Lower leg skin (tissue), 4 donors: ENCODE measurements around the gene EPHB2. TPM values are rescaled to one million over a fixed set of nuclear protein-coding genes. Genes with fewer than 3 reads are reported as not detected.

Experiments
- DNase-seq, 2 donors: peaks; one replicate each; pipeline ENCODE4 v3.0.0-alpha.2; 2019; ENCODE audit warnings: low spot score in 2 of 2
- H3K4me3 ChIP-seq: fragments of 200-600 bp; sonication (generic); 2 replicates; pipeline ENCODE4 v1.5.1; 2017; ENCODE audit warnings: mild to moderate bottlenecking, low read depth; ENCODE audit not compliant: poor library complexity, severe bottlenecking
- POLR2A ChIP-seq, 2 donors: fragments of 450-650 bp; IDR thresholded peaks; one replicate each; pipeline ENCODE4 v1.6.1; 2016 to 2017; ENCODE audit warnings: antibody characterized with exemption in 2 of 2, mild to moderate bottlenecking in 1 of 2, moderate library complexity in 1 of 2
- WGBS, 2 donors: methylation state at CpG; one replicate each; pipeline ENCODE4 v1.1.5; 2018; 5-methylcytosine and 5-hydroxymethylcytosine counted together
- intact Hi-C: fragments of 100-400 bp; cut with DNase I; formaldehyde crosslinking; loops from one replicate; pipeline ENCODE4 v1.15.0; 2023; ENCODE audit warnings: low total_unique reads
- total RNA-seq, 4 donors: library from RNA; depleted of rRNA; stranded (reverse); fragments of >200 nt; gene quantifications; one replicate each; pipeline ENCODE4 v1.1.0, GENCODE V29; 2016
- TF ChIP-seq, protein P1 (sequence below), 3 donors: fragments of 450-650 bp; IDR thresholded peaks; one replicate each; pipeline ENCODE4 v1.5.1; 2016; ENCODE audit warnings: antibody characterized with exemption in 3 of 3, mild to moderate bottlenecking in 3 of 3, moderate library complexity in 2 of 3

Gene EPHB2
- total RNA-seq, 4 donors from 2014 or later: 0.57 to 3.1 (median 1.7) TPM

DNA sequence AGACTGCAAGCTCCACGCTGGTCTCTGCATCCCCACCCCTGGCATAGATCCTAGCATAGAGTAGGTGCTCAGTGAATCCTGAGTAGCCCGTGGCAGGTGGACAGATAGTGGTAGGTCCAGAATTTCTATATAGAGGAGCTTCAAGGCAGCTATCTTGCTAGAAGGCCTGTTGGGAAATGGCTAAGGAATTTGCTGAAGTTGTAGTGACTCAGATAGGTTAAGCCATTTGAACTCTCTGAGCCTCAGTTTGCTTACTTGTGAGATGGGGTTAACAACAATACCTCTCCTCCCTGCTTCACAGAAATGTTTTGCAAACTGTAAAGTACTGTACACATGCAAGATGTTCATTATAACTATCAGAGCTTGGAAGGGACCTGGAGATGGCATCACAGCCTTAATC, 23.4 kb upstream of the EPHB2 start:
- TF ChIP-seq, protein P1, sequence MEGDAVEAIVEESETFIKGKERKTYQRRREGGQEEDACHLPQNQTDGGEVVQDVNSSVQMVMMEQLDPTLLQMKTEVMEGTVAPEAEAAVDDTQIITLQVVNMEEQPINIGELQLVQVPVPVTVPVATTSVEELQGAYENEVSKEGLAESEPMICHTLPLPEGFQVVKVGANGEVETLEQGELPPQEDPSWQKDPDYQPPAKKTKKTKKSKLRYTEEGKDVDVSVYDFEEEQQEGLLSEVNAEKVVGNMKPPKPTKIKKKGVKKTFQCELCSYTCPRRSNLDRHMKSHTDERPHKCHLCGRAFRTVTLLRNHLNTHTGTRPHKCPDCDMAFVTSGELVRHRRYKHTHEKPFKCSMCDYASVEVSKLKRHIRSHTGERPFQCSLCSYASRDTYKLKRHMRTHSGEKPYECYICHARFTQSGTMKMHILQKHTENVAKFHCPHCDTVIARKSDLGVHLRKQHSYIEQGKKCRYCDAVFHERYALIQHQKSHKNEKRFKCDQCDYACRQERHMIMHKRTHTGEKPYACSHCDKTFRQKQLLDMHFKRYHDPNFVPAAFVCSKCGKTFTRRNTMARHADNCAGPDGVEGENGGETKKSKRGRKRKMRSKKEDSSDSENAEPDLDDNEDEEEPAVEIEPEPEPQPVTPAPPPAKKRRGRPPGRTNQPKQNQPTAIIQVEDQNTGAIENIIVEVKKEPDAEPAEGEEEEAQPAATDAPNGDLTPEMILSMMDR (IDR thresholded peaks at IDR 0.05): no peak
- TF ChIP-seq POLR2A (IDR thresholded peaks at IDR 0.05): no peak
- no peak for DNase-seq
- WGBS, 2 donors: 85 to 100% methylated on average over 2 of the region's 2 CpGs
- H3K4me3 ChIP-seq: no peak overlapping the region
- intact Hi-C loops: no loop called here

DNA sequence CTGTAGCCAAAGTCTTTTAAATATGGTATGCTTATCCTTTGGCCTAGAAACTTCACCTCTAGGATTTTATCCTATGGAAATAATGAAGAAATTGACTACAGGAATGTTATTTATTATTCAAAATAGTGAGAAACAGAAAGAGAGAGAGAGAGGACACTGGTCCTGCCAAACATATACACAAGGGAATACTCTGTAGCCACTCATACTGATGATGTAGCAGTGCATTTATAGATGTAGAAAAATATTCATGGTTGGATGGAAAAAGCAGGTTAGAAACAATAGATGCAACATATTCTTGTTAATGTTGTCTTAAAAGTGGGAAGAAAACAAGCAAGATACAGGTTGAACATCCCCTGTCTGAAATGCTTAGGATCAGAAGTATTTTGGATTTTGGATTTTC, 22.2 kb upstream of the EPHB2 start:
- no peak overlapping the region for H3K4me3 ChIP-seq
- TF ChIP-seq POLR2A (IDR thresholded peaks at IDR 0.05): no peak
- TF ChIP-seq, protein P1 (IDR thresholded peaks at IDR 0.05): no peak
- no peak for DNase-seq
- intact Hi-C loops: no loop called here

DNA sequence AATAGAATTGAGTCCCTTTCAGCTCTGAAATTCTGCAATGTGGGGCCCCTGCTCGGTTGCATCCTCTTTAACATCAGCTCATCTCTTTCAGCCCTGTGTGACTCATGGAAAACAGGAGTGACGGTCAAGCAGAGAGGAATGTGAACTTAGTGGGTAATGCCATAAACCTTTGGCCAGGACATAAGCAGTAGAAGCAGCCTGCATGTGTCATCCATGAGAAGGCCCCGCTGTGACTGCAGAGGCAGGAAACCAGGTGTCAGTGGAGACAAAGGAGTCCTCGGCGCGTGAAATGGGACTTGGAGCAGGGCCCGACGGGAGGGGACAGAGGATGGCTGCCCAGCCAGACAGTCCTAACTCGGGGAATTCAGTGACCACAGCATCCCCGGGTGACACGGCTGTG, 21.1 kb upstream of the EPHB2 start:
- no peak for TF ChIP-seq POLR2A (IDR thresholded peaks at IDR 0.05)
- TF ChIP-seq, protein P1 (IDR thresholded peaks at IDR 0.05): no peak
- no peak overlapping the region for H3K4me3 ChIP-seq
- WGBS, 2 donors: 74 to 80% methylated on average over 11 of the region's 11 CpGs
- intact Hi-C loops: no loop called here
- no peak for DNase-seq

DNA sequence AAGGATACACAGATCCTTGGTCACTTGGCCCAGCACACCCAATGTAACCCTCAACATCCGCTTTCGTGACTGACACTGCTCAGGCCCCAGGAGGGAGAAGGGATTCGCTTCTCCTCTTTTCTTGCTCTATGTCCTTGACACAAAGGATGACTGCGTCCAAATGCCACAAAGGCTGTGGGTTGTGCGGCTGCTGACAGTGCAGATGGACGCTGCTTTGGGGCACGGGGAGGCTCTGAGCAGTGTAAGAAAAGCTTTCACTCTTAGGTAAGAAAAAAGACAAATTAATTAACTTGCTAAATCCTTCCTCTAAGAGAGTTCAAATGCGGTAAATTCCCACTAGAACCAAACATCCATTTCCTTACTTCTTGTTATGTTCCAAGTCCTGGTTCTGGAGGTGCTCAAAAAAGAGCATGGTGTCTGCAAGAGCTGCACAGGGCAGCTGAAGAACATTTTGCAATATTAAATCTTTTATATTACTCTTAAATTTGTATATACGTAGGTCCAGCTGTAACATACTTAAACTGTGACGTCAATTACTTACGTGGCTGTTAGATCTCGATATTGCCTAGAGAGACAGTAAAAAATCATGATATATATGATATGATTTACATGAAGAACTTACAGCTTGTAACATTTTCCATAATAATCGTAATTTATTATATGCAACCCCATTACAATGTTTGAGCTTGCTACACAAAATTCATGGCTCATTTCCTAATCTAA, 19.4 kb upstream of the EPHB2 start:
- no peak for DNase-seq
- WGBS, 2 donors: 74 to 79% methylated on average over 13 of the region's 13 CpGs
- TF ChIP-seq POLR2A (IDR thresholded peaks at IDR 0.05): no peak
- TF ChIP-seq, protein P1 (IDR thresholded peaks at IDR 0.05): no peak
- no peak overlapping the region for H3K4me3 ChIP-seq
- intact Hi-C loops: no loop called here

DNA sequence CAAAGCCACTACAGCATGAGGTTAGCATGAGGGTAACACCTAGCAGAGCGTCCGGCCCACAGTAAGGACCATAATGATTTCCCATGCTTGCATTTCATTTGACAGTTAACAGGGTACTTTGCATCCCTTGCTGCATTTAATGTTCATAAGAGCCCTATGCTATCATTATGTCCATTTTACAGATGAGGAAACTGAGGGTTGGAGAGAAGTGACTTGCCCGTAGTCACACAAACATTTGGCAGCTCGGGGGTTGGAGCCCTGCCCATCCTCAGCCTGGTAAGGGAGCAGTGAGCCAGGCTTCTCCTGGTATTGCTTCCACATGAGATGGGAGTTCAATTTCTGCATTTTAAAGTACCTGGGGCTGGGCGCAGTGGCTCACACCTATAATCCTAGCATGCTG, 16.5 kb upstream of the EPHB2 start:
- intact Hi-C loops: no loop called here
- DNase-seq: no peak
- 83 to 86% methylated on average over 5 of the region's 5 CpGs for WGBS, 2 donors
- no peak overlapping the region for H3K4me3 ChIP-seq
- no peak for TF ChIP-seq POLR2A (IDR thresholded peaks at IDR 0.05)
- TF ChIP-seq, protein P1 (IDR thresholded peaks at IDR 0.05): no peak

DNA sequence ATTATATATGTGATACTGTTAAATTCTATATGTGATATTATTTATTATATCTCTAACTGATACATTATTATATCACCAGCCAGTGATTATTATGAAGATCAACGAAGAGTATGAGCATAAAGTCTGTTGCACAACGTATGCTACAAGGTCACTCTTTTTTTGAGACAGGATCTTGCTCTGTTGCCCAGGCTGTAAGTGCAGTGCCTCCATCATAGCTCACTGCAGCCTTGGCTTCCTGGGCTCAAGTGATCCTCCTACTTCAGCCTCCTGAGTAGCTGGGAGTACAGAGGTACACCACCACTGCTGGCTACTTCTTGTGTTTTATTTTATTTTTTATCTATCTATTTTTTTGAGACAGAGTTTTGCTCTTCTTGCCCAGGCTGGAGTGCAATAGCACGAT, 14.0 kb upstream of the EPHB2 start:
- intact Hi-C loops: no loop called here
- no peak for DNase-seq
- TF ChIP-seq, protein P1 (IDR thresholded peaks at IDR 0.05): no peak
- no peak for TF ChIP-seq POLR2A (IDR thresholded peaks at IDR 0.05)
- 80 to 86% methylated on average over 3 of the region's 3 CpGs for WGBS, 2 donors
- H3K4me3 ChIP-seq: no peak overlapping the region
